ENCODE measurements around the gene CADM1.

DNA sequence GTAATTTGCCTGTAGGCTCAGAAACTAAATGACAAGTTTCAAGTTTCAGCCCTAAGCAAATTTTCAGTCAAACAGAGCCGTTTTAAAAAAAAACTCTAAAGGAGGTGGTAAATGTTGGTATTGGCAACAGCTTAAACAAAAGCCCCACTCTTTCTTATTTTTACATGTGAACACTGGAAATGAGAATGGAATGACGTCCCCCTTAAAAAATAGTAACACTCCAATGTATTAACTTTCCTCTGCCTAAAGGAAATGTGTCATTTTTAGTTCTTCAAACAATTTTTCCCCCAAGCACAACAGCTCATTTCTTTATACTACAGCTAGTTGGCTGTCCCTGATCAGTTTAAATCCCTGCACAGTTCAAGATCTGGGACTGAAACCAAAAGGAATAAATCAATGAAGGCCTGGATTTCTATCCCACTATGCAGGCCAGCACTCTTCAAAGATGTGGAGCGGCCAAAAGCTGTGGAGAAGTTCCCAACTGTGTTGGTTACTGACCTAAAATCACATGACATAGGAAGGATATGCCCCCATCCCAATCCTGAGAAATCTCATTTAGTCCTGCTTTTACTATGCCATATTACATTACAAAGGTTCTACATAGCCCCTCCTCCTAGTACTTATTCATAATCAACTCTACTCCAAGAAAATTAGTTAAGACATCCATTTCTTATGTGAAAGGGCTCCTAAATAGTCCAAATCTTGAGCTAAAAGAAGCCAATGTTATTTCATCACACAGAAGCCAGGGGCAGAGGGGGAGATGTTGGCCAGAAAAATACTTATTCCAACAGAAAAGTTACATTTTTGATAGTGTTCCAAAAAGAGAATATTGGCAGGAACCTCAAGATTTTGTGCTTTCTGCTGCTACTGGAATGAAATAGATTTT is 95.9 kb downstream of the CADM1 start:
- TF ChIP-seq, protein P1, sequence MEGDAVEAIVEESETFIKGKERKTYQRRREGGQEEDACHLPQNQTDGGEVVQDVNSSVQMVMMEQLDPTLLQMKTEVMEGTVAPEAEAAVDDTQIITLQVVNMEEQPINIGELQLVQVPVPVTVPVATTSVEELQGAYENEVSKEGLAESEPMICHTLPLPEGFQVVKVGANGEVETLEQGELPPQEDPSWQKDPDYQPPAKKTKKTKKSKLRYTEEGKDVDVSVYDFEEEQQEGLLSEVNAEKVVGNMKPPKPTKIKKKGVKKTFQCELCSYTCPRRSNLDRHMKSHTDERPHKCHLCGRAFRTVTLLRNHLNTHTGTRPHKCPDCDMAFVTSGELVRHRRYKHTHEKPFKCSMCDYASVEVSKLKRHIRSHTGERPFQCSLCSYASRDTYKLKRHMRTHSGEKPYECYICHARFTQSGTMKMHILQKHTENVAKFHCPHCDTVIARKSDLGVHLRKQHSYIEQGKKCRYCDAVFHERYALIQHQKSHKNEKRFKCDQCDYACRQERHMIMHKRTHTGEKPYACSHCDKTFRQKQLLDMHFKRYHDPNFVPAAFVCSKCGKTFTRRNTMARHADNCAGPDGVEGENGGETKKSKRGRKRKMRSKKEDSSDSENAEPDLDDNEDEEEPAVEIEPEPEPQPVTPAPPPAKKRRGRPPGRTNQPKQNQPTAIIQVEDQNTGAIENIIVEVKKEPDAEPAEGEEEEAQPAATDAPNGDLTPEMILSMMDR (IDR thresholded peaks at IDR 0.05): no peak
- TF ChIP-seq POLR2AphosphoS5 (IDR thresholded peaks at IDR 0.05): no peak
- TF ChIP-seq EP300 (IDR thresholded peaks at IDR 0.05): no peak

All from stomach (tissue), 4 donors.